HepG2 (cell line): ENCODE measurements around the gene MAP3K19. TPM values are rescaled to one million over a fixed set of nuclear protein-coding genes. Genes with fewer than 3 reads are reported as not detected.
A peak's percentile ranks its signal among the peaks of the same experiment; 100 is the strongest.

ENCODE experiments used
- AHR ChIP-seq: IDR thresholded peaks from 2 replicates; pipeline ENCODE4 v1.6.1; 2018; ENCODE audit warnings: missing genetic modification reagents, missing compliant biosample characterization
- BRF2 ChIP-seq: sonication (generic); formaldehyde crosslinking; IDR thresholded peaks from 2 replicates; pipeline ENCODE4 v1.8.1; 2022; ENCODE audit warnings: mild to moderate bottlenecking, missing genetic modification reagents
- DPF2 ChIP-seq: sonication (generic); formaldehyde crosslinking; IDR thresholded peaks from 2 replicates; pipeline ENCODE4 v1.4.0; 2020; ENCODE audit warnings: mild to moderate bottlenecking, low read depth, missing genetic modification reagents, borderline replicate concordance
- ELF3 ChIP-seq: IDR thresholded peaks from 2 replicates; pipeline ENCODE4 v1.6.1; 2016; ENCODE audit warnings: missing genetic modification reagents, missing compliant biosample characterization
- GMEB1 ChIP-seq: sonication (generic); formaldehyde crosslinking; IDR thresholded peaks from 2 replicates; pipeline ENCODE4 v1.5.1; 2020; ENCODE audit warnings: missing genetic modification reagents, mild to moderate bottlenecking, borderline replicate concordance
- HHEX ChIP-seq: IDR thresholded peaks from 2 replicates; pipeline ENCODE4 v1.6.1; 2016; ENCODE audit warnings: control low read depth
- HOXA7 ChIP-seq: sonication (generic); formaldehyde crosslinking; IDR thresholded peaks from 2 replicates; pipeline ENCODE4 v1.8.1; 2022; ENCODE audit warnings: mild to moderate bottlenecking, missing genetic modification reagents, moderate library complexity
- MLLT10 ChIP-seq: sonication (generic); formaldehyde crosslinking; IDR thresholded peaks from 2 replicates; pipeline ENCODE4 v1.4.0; 2020; ENCODE audit warnings: missing genetic modification reagents
- ONECUT2 ChIP-seq: sonication (generic); formaldehyde crosslinking; IDR thresholded peaks from 2 replicates; pipeline ENCODE4 v1.4.0; 2020; ENCODE audit warnings: missing genetic modification reagents
- RBFOX2 ChIP-seq: fragments of 200-400 bp; formaldehyde crosslinking; IDR thresholded peaks from 2 replicates; pipeline ENCODE4 v1.6.1; 2017; ENCODE audit warnings: low read depth, mild to moderate bottlenecking, low read length
- SETDB1 ChIP-seq: sonication (generic); formaldehyde crosslinking; IDR thresholded peaks from 2 replicates; pipeline ENCODE4 v1.5.1; 2020; ENCODE audit warnings: missing genetic modification reagents, mild to moderate bottlenecking, borderline replicate concordance
- TFDP1 ChIP-seq: IDR thresholded peaks from 2 replicates; pipeline ENCODE4 v1.6.1; 2016; ENCODE audit warnings: missing compliant biosample characterization, missing genetic modification reagents, borderline replicate concordance
- ZNF235 ChIP-seq: sonication (generic); formaldehyde crosslinking; IDR thresholded peaks from 2 replicates; pipeline ENCODE4 v1.8.1; 2023; ENCODE audit warnings: mild to moderate bottlenecking, missing genetic modification reagents, borderline replicate concordance
- ZNF382 ChIP-seq: sonication (generic); formaldehyde crosslinking; IDR thresholded peaks from 2 replicates; pipeline ENCODE4 v1.5.0; 2020; ENCODE audit warnings: missing genetic modification reagents, mild to moderate bottlenecking, borderline replicate concordance
- ZNF609 ChIP-seq: sonication (generic); formaldehyde crosslinking; IDR thresholded peaks from 2 replicates; pipeline ENCODE4 v1.4.0; 2020; ENCODE audit warnings: mild to moderate bottlenecking, missing genetic modification reagents, borderline replicate concordance
- ZNF629 ChIP-seq: sonication (generic); formaldehyde crosslinking; conservative IDR thresholded peaks from 2 replicates; pipeline ENCODE4 v1.5.0; 2020; ENCODE audit warnings: missing genetic modification reagents
- ZNF747 ChIP-seq: sonication (generic); formaldehyde crosslinking; IDR thresholded peaks from 2 replicates; pipeline ENCODE4 v1.8.1; 2023; ENCODE audit warnings: missing genetic modification reagents, mild to moderate bottlenecking, borderline replicate concordance
- ZUFSP ChIP-seq: sonication (generic); formaldehyde crosslinking; IDR thresholded peaks from 2 replicates; pipeline ENCODE4 v1.9.0; 2021; ENCODE audit warnings: missing genetic modification reagents, mild to moderate bottlenecking, borderline replicate concordance
- polyA plus RNA-seq, 8 experiments: library from polyadenylated mRNA; depleted of rRNA in 3 of 8; stranded (reverse) in 7 of 8; unstranded in 1 of 8; fragments of >200 nt; fragmentation: Illumina TruSeq in 4 of 8; extraction: Trizol in 4 of 8; gene quantifications; 2 replicates each; pipeline versions ENCODE4 v1.2.1 to v1.2.3, GENCODE V29; 2011 to 2016; ENCODE audit warnings: low read depth in 4 of 8, missing spikeins in 1 of 8, mixed read lengths in 1 of 8; ENCODE audit not compliant: insufficient read depth in 1 of 8
- total RNA-seq, 5 experiments: library from RNA; depleted of rRNA; stranded (reverse); fragments of >200 nt; fragmentation: Illumina TruSeq; extraction: Trizol; gene quantifications; 2 replicates each; pipeline ENCODE4 v1.2.3, GENCODE V29; 2016; ENCODE audit warnings: low read depth in 1 of 5

Gene MAP3K19
- total and polyA plus RNA-seq, 2 of the 13 experiments (the other 11 are each of a cell fraction or from before 2014, with no cell fraction given): not detected

- TF ChIP-seq ZUFSP (no peak), AHR (CRISPR knock-in tag) (no peak; the same call in 1 of the 2 replicates), TFDP1 (peak; percentile 87; the same call in 1 of the 2 replicates), HOXA7 (CRISPR knock-in tag) (no peak), ZNF747 (CRISPR knock-in tag) (peak; percentile 90; the same call in 1 of the 2 replicates), SETDB1 (CRISPR knock-in tag) (no peak), ZNF382 (CRISPR knock-in tag) (no peak), DPF2 (CRISPR knock-in tag) (no peak), ZNF235 (CRISPR knock-in tag) (no peak), MLLT10 (CRISPR knock-in tag) (no peak), BRF2 (CRISPR knock-in tag) (0 out of 2 replicates have a peak, but pooled peaks have one; percentile 75), GMEB1 (peak; percentile 93), ELF3 (peak; percentile 93), ZNF609 (CRISPR knock-in tag) (no peak; the same call in 1 of the 2 replicates), ZNF629 (CRISPR knock-in tag) (peak; percentile 30; the same call in 1 of the 2 replicates), HHEX (peak; percentile 3; the same call in 1 of the 2 replicates), ONECUT2 (CRISPR knock-in tag) (no peak), RBFOX2 (peak; percentile 88)
Measured at GRCh38 chr2:134918526-134919340, 128.5 kb downstream of the MAP3K19 start, which contains the start of gene CCNT2 (continued).
